Glutamatergic neuron (in vitro differentiated cells): ENCODE results near the gene OR4P4. TPM values are rescaled to one million over a fixed set of nuclear protein-coding genes. Genes with fewer than 3 reads are reported as not detected.

Experiments used
- DNase-seq: peaks from one replicate; pipeline ENCODE4 v3.0.0; 2022
- H3K27ac Mint-ChIP-seq: one replicate; pipeline ENCODE4 v1.8.0; 2020; ENCODE audit warnings: mild to moderate bottlenecking, mixed read lengths, inconsistent platforms; ENCODE audit not compliant: unreplicated experiment
- H3K27me3 Mint-ChIP-seq: one replicate; pipeline ENCODE4 v1.8.0; 2020; ENCODE audit warnings: mild to moderate bottlenecking, moderate library complexity, mixed read lengths, inconsistent platforms; ENCODE audit not compliant: unreplicated experiment
- H3K36me3 Mint-ChIP-seq: one replicate; pipeline ENCODE4 v1.8.0; 2020; ENCODE audit warnings: mild to moderate bottlenecking, mixed read lengths, inconsistent platforms; ENCODE audit not compliant: unreplicated experiment
- H3K4me1 Mint-ChIP-seq: one replicate; pipeline ENCODE4 v1.8.0; 2020; ENCODE audit warnings: mild to moderate bottlenecking, low read depth, mixed read lengths, inconsistent platforms; ENCODE audit not compliant: unreplicated experiment
- H3K4me3 Mint-ChIP-seq: one replicate; pipeline ENCODE4 v1.8.0; 2020; ENCODE audit warnings: mild to moderate bottlenecking, mixed read lengths, inconsistent platforms; ENCODE audit not compliant: unreplicated experiment
- H3K9me3 Mint-ChIP-seq: one replicate; pipeline ENCODE4 v1.8.0; 2020; ENCODE audit warnings: mild to moderate bottlenecking, moderate library complexity, mixed read lengths, inconsistent platforms; ENCODE audit not compliant: unreplicated experiment
- total RNA-seq: library from RNA; stranded (reverse); fragmentation: NEBNext Ultra II Directional; extraction: Animal tissue kit (Norgen Biotek cat#: 25700); gene quantifications from one replicate; pipeline ENCODE4 v1.2.1, GENCODE V29; 2021; ENCODE audit not compliant: unreplicated experiment
- TF ChIP-seq, protein P1 (sequence below): fragments of 200-600 bp; sonication (generic); IDR thresholded peaks from one replicate; pipeline ENCODE4 v1.5.0; 2021; ENCODE audit not compliant: partially characterized antibody, unreplicated experiment

Gene OR4P4
- total RNA-seq, 1 donor from 2014 or later = not detected

GRCh38 chr11:55655096-55655495 lies 20.2 kb downstream of the OR4P4 start:
- Mint-ChIP-seq H3K36me3 (peaks cover 4% of the 10 kb centered on the region), H3K27me3 (peaks cover 3% of the 10 kb centered on the region), H3K4me3 (no peak overlapping the region), H3K9me3 (peaks cover 3% of the 10 kb centered on the region), H3K27ac (no peak overlapping the region), H3K4me1 (no peaks in the 10 kb centered on the region)
- TF ChIP-seq, protein P1, sequence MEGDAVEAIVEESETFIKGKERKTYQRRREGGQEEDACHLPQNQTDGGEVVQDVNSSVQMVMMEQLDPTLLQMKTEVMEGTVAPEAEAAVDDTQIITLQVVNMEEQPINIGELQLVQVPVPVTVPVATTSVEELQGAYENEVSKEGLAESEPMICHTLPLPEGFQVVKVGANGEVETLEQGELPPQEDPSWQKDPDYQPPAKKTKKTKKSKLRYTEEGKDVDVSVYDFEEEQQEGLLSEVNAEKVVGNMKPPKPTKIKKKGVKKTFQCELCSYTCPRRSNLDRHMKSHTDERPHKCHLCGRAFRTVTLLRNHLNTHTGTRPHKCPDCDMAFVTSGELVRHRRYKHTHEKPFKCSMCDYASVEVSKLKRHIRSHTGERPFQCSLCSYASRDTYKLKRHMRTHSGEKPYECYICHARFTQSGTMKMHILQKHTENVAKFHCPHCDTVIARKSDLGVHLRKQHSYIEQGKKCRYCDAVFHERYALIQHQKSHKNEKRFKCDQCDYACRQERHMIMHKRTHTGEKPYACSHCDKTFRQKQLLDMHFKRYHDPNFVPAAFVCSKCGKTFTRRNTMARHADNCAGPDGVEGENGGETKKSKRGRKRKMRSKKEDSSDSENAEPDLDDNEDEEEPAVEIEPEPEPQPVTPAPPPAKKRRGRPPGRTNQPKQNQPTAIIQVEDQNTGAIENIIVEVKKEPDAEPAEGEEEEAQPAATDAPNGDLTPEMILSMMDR = no peak
- DNase-seq = no peak

DNA sequence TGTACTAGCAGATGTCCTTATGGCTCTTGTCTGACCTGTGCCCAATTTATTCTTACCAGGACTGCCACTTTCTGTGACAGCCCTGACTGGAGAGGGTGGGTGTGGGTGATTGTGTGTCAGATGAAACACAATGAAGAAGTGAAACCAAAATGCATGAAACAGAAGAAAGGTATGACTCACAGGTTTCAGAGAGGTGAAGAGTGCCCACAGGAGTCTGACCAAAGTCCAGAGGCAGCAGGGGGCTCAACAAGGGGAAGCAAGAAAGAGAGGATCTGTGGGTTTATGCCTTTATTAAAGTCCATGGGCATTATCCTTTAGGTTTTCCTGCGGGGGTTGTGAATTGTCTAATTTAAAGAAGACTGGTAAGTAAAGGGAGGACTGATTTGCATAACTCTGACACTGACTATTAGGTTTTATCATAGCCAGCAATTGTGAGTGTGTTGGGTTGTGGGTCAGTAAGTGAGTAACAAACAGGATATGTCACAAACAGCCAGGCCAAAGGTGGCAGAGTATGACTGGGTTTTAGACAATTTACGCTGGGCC lies 23.2 kb downstream of the OR4P4 start:
- no peak for DNase-seq
- no peak overlapping the region for H3K27ac Mint-ChIP-seq
- H3K4me3 Mint-ChIP-seq = no peak overlapping the region
- TF ChIP-seq, protein P1 = no peak
- peaks cover 4% of the 10 kb centered on the region for H3K36me3 Mint-ChIP-seq
- peaks cover 9% of the 10 kb centered on the region for H3K9me3 Mint-ChIP-seq
- peaks cover 3% of the 10 kb centered on the region for H3K27me3 Mint-ChIP-seq
- no peaks in the 10 kb centered on the region for H3K4me1 Mint-ChIP-seq

DNA sequence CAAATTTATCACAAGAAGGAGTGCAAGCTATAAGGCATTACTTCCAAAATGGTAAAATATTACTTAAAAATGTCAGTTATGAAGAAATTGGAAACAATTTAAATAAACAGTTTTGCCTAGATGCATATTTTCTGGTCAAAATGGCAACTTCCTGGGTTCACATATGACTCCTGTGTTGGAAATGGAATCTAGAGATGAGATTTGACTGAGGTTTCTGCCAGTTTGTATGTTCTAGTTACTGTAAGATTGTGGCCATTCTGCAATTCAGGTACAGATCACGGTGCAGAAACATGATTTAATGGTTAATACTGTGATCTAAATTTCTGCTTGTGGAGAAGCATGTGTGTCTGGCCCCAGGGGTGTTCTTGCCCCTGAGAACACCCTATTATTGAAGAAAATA lies 23.7 kb downstream of the OR4P4 start:
- no peak for DNase-seq
- Mint-ChIP-seq H3K4me3 (no peak overlapping the region), H3K27me3 (peaks cover 3% of the 10 kb centered on the region), H3K36me3 (peaks cover 4% of the 10 kb centered on the region), H3K9me3 (peaks cover 8% of the 10 kb centered on the region), H3K27ac (no peak overlapping the region), H3K4me1 (no peaks in the 10 kb centered on the region)
- TF ChIP-seq, protein P1 = no peak

DNA sequence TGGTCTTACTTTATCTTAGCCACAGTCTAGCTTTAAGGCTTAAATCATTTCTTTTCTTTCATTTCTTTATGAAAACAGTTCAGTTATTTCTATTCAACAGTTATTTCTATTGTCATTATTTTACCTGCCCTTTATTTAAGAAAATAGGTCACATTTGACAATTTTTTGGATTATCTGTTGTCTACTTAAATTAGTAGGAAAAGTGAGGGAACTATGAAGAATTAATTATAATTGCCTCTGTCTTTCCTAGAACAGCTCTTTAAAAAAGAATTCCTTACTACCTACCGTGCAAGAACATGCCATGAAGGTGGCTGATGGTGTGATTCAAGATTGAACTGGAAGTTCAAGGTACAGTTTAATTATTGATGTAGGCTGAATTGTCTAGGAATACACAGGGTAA lies 27.0 kb downstream of the OR4P4 start, which contains the start of gene OR4C6:
Gene OR4C6 (plus strand): TSS at position 301 of the 400 bp plus-strand sequence. CDS start 2,966 bp downstream, outside the sequence.
- TF ChIP-seq, protein P1 = no peak
- no peak within 1 kb of the TSS for H3K27ac Mint-ChIP-seq
- peaks cover 8% of the 10 kb centered on the region for H3K9me3 Mint-ChIP-seq
- H3K4me3 Mint-ChIP-seq = no peak within 1 kb of the TSS
- no peak for DNase-seq
- peaks cover 4% of the 10 kb centered on the region for H3K36me3 Mint-ChIP-seq
- peaks cover 3% of the 10 kb centered on the region for H3K27me3 Mint-ChIP-seq
- H3K4me1 Mint-ChIP-seq = no peaks in the 10 kb centered on the region

DNA sequence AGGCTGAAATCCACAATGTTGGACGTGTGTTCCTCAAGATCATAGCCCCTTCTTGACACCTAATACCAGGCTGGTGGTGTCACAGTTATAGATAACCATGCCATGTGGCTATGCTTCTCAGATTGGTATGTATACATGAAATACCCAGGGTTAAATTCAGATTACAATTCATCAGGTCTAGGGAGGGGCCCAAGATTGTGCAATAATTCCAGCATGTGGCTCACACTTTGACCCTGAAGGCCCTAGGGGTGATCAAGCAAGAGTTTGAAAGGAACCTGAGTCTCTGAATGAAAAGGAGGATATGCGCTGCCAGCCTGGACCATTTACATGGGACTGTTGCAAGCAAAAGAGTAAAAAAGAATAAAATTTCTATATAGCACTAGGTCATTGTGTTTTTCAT lies 34.5 kb downstream of the OR4P4 start:
- Mint-ChIP-seq H3K4me3 (no peak overlapping the region), H3K4me1 (no peaks in the 10 kb centered on the region), H3K36me3 (no peaks in the 10 kb centered on the region), H3K9me3 (no peaks in the 10 kb centered on the region), H3K27me3 (no peaks in the 10 kb centered on the region), H3K27ac (no peak overlapping the region)
- TF ChIP-seq, protein P1 = no peak
- DNase-seq = no peak
